GM10248 (cell line): ENCODE results near the gene ITGA11.
A peak's percentile ranks its signal among the peaks of the same experiment; 100 is the strongest.

Source experiments
- CTCF ChIA-PET: fragments of 300-600 bp; sonication (Branson Sonifier 250); formaldehyde crosslinking; extraction: SDS; loops from one replicate; lab custom pipeline; 2021; ENCODE audit warnings: antibody characterized with exemption; lab: Yijun Ruan, JAX
- POLR2A ChIA-PET: fragments of 350-650 bp; sonication (Branson Sonifier 250); formaldehyde crosslinking; extraction: SDS; loops from one replicate; lab custom pipeline; 2020; ENCODE audit warnings: antibody characterized with exemption; lab: Yijun Ruan, JAX
- DNase-seq: peaks from one replicate; pipeline ENCODE4 v3.0.0; 2012; ENCODE audit errors: extremely low spot score
- CTCF ChIP-seq: IDR thresholded peaks from 2 replicates; pipeline ENCODE4 v1.5.1; 2012; ENCODE audit warnings: mild to moderate bottlenecking, low read depth; ENCODE audit errors: extremely low read depth, missing control alignments, control extremely low read depth

ITGA11 gene

GRCh38 chr15:68281008-68281407, 151.0 kb downstream of the ITGA11 start:
- POLR2A ChIA-PET = interaction anchor here (0.6 kb wide), 1 partner anchor 439 kb away, joined by 7 read pairs; no protein-coding TSS in a partner anchor
- no peak for DNase-seq
- CTCF ChIA-PET = interaction anchor here (0.9 to 5.0 kb wide), 7 partner anchors 9 to 28 kb away, joined by 4 to 29 read pairs (median 7); no protein-coding TSS in a partner anchor
- TF ChIP-seq CTCF = no peak

GRCh38 chr15:68279779-68280753, 151.9 kb downstream of the ITGA11 start:
- no peak for TF ChIP-seq CTCF
- CTCF ChIA-PET = interaction anchor here (0.9 to 5.0 kb wide), 7 partner anchors 9 to 27 kb away, joined by 3 to 29 read pairs (median 7); no protein-coding TSS in a partner anchor
- POLR2A ChIA-PET = interaction anchor here (0.6 kb wide), 1 partner anchor 438 kb away, joined by 7 read pairs; no protein-coding TSS in a partner anchor
- DNase-seq = no peak

GRCh38 chr15:68278595-68279405, 153.2 kb downstream of the ITGA11 start:
- DNase-seq = no peak
- CTCF ChIA-PET = interaction anchor here (0.9 to 5.0 kb wide), 4 partner anchors 11 to 443 kb away, joined by 3 to 29 read pairs (median 12); no protein-coding TSS in a partner anchor
- POLR2A ChIA-PET = no interaction called here
- TF ChIP-seq CTCF = no peak

- ChIA-PET CTCF (interaction anchor here (1.3 to 5.0 kb wide), 4 partner anchors 12 to 443 kb away, joined by 3 to 29 read pairs (median 17); no protein-coding TSS in a partner anchor), POLR2A (no interaction called here)
- no peak for DNase-seq
- TF ChIP-seq CTCF = peak; percentile 55
Observed at GRCh38 chr15:68278345-68278594, 153.7 kb downstream of the ITGA11 start.

- TF ChIP-seq CTCF = no peak
- peak; percentile 92 for DNase-seq
- POLR2A ChIA-PET = interaction anchor here (0.6 to 1.0 kb wide), 2 partner anchors 25 to 397 kb away, joined by 3 read pairs; no protein-coding TSS in a partner anchor
- CTCF ChIA-PET = interaction anchor here (1.3 to 5.0 kb wide), 4 partner anchors 12 to 442 kb away, joined by 3 to 29 read pairs (median 17); no protein-coding TSS in a partner anchor
Observed at GRCh38 chr15:68277603-68278344, 154.2 kb downstream of the ITGA11 start, which contains the start of gene FEM1B. Gene FEM1B, plus strand, starts transcription at chr15:68277745. Its CDS starts 673 bp downstream, at chr15:68278418.
